Activated naive CD8-positive, alpha-beta T cell treated with anti-CD3 and anti-CD28 coated beads, Interleukin-2, amount 50 U/mL, for 16 hours (primary cell): ENCODE results near the gene C1GALT1.
"Not testable (repeated sequence)": the region's sequence is repeated elsewhere in the genome, so short reads cannot be mapped to it uniquely, and the experiment has no call there.

Experiments used
- DNase-seq: peaks from one replicate; pipeline ENCODE4 v3.0.0-alpha.2; 2020; ENCODE audit warnings: low read depth, low spot score

C1GALT1 gene

DNA sequence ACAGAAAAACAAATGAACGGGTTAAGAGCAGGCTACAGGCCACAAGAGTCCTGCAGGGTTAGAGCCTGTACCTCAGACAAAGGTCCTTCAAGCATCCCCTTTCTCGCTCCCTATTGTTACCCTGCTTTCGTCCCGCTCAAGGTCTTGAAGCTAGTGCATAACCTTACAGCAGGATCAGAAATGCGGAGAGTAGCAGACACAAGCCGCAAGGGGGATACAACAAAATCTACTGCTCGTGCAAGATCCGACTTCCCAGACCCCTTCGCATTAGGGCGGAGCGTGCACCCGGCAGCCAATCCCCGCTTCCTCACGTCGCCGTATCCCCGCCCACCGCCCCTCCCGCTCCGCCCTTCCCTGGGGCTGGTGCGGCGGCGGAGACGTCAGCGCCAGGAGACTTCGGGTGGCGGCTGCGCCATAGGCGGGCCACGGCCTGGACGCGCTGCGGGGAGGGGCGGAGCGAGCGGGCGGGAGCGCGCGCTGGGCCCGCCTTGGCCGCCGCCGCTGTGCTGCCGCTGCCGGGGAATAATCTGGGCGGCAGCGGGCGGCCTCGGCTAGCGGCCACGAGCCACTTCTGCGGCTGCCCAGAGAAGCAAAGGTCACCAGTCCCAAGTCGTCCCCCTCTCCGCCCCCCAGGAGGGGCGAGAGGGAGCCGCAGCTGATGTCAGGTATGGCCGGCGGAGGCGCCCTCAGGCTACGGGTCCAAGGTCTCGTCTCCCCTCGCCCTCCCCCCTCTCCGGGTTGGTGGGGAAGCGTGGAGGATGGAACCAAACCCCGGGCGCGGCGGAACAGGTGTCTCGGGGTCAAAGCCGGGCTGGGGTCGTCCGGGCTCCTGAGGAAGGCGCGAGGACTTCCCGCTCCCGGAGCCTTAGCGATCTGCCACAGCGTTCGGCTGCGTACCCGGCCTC lies at the start of gene C1GALT1:
TSS of gene C1GALT1 (plus strand) at position 389 of the 905 bp plus-strand sequence. CDS start 51,776 bp downstream, outside the sequence.
- peak; percentile 96 for DNase-seq

DNA sequence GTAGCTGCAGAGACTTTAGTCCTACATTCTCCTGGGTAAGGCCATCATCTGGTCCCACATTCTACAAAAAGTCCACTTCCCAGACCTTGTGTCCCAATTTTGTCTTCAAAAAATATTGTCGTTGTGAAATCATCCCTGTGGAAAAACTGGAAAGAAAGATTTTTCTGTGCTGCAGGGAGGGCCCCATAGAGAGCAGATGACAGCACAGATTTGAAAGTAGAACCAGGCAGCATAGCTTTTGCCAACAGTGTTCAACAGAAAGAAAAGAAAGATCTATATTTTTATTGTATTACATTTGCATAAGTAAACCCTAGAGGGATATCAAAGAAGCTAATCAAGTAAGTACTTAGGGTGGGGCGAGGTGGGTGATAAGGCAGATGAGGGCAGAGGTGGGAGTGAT lies 48.3 kb upstream of the C1GALT1 start:
- DNase-seq = no peak

DNA sequence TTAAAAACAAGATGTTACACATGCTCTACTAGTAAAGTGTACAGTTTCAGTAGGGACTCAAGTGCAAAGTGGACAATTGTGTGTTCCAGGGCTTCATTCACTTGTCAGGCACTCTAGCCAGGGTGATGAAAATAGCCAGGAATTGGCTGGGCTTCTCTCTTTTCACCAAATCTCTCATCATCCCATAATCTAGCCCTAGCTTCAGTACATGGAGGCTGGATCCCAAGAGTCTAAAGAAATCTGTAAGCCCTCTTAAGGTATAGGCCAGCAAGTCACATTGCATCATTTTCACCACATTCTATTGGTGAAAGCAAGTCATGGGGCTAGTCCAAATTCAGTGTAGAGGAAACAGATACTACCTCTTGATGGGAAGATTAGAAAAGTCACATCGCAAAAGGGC lies 47.3 kb upstream of the C1GALT1 start:
- DNase-seq = no peak

DNA sequence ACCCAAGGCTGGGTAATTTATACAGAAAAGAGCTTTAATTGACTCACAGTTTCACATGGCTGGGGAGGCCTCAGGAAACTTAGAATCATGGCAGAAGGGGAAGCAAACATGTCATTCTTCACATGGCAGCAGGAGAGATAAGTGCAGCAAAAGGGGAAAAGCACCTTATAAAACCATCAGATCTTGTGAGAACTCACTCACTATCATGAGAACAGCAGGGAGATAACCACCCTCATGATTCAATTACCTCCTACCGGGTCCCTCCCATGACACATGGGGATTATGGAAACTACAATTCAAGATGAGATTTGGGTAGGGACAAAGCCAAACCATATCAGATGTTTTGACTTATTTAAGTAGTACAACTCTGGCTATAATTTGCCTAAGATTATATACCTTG lies 46.4 kb upstream of the C1GALT1 start:
- not testable (repeated sequence) for DNase-seq

DNA sequence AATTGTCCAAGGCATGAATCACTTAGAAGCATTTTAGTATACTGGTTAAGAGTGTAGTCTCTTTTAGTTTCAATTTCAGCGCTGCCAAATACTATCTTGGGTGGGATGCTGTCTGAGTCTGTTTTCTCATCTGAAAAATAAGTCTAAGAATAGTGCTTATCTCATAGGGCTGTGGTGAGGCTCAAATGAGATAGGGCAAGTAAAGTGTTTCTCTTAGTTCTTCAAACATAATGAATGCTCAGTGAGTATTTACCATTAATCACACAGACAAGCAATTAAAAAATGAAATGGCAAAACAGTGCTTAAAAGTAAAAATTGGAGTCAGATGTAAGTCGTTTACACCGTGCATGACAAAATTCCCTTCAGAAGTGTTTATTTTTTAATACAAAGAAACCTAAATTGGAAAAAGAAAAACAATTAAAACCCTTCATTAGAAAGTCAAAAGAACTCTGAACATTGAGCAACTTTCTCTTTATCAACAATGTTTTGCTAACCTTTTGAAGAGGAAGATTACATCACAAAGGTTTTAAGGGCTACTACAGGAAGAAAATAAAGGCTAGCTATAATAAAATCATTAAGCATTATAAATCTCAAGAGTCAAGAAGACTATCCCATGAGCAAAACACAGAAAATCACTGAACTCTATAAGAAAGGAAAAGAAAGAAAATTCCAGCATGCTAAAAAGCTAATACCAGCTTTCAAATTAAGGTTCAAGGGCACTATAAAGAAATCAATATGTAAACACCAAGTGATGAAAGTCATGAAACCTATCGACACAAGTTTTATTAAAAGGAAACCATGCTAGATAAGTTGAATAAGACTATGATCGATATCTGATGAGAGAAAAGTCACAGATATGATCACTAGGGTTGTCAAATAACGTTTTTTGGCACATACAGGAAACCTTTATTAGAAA lies 45.6 kb upstream of the C1GALT1 start:
- DNase-seq = no peak

DNA sequence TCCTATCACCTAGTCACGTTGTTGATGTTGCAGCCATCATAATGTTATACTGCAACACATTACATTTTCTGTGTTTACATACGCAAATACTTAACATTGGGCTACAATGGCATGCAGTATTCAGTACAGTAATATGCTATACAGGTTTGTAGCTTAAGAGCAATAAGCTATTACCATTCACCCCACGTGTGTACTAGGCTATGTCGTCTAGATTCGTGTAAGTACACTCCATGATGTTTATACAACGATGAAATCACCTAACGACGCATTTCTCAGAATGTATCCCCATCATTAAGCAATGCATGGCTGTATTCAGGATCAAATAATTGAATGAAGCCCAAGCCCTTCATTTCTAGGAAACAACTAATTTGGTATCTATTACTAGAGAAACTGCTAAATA lies 43.4 kb upstream of the C1GALT1 start:
- DNase-seq = no peak

DNA sequence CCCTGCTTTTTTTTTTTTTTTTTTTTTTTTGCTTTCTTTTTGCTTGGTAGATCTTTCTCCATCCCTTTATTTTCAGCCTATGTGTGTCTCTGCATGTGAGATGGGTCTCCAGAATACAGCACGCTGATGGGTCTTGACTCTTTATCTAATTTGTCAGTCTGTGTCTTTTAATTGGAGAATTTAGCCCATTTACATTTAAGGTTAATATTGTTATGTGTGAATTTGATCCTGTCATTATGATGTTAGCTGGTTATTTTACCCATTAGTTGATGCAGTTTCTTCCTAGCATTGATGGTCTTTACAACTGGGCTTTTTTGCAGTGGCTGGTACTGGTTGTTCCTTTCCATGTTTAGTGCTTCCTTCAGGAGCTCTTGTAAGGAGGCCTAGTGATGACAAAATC lies 38.9 kb upstream of the C1GALT1 start:
- not testable (repeated sequence) for DNase-seq

DNA sequence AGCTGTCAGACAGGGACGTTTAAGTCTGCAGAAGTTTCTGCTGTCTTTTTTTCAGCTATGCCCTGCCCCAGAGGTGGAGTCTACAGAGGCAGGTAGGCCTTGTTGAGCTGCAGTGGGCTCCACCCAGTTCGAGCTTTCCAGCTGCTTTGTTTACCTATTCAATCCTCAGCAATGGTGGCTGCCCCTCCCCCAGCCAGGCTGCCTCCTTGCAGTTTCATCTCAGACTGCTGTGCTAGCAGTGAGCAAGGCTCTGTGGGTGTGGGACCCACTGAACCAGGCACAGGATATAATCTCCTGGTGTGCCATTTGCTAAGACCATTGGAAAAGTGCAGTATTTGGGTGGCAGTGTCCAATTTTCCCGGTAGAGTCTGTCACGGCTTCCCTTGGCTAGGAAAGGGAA lies 37.2 kb upstream of the C1GALT1 start:
- DNase-seq = not testable (repeated sequence)

DNA sequence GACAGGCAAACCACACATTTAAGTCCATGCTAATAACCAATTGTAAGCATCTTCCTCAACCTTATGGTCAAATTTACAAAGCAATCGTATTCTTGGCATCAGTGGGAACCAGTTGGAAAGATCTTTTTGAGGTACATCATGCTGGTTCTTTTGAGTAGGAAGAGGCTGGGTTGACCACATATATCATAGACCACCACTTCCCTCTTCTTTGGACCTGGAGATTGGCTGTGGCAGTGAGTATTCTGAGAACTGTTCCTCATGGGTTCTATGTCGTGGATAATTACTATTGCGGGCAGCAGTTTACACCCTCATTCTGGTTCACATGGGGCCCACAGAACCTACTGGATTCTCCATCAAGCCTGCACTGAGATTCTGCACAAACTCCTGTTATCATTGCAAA lies 35.5 kb upstream of the C1GALT1 start:
- no peak for DNase-seq

DNA sequence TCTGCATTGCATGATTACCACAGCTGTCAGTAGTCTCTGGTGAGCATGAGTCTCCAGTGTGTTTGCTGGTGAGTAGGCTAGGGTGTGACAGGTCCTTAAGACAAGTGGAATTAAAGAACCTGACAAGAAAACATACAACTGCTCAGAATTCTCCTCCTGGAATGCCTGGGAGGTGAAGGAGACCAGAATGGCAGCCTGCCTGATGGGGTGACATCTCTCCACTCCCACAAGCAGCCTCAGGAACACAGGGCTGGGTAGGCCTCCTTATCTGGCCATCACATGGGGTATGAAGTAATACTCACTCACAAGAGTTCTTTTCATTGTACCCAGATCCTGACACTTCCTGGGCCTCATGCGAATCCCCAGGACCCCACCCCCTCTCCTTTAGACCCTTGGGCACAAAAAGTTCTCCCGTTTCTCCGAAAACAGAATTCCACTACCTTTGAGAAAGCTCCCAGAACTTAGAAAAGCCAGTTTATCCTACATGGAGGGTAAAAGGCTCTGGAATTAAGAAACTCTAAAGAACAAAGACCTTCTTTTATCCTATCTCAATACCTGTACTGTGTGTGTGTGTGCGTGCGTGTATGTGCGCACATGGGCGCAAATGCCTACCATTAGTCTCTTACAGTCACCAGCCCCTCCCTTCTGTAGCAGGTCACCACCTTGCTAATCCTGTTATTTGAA lies 33.4 kb upstream of the C1GALT1 start:
- DNase-seq = no peak

DNA sequence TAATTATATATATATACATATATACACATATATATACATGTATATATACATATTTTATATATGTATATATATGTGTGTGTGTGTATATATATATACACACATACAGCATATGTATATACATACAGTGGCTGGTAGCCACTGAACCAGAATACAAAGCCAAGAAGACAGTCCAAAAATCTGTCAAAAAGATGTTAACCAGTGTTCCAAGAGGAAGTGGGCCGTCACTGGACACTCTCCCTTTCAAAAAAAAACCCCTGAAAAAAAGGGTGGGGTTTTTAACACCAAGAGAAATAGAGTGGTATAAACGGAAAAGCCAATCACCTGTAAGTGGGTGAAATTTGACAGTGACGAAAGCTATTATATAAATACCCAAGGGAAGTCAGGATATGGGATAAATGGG lies 31.1 kb upstream of the C1GALT1 start:
- no peak for DNase-seq

DNA sequence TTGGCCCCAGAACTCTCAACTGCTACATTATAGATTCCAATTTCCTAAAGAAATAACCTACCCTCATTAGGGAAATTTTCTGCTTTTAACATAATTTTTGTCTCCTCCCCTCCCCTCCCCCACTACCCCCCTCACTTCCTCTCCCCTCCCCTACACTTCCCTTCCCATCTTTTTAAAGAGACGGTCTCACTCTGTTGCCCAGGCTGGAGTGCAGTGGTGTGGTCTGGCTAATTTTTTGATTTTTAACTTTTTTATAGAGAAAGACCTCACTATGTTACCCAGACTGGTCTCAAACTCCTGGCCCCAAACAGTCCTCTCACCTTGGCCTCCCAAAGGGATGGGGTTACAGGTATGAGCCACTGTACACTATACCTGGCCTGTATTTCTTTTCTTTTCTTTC lies 30.5 kb upstream of the C1GALT1 start:
- DNase-seq = no peak

DNA sequence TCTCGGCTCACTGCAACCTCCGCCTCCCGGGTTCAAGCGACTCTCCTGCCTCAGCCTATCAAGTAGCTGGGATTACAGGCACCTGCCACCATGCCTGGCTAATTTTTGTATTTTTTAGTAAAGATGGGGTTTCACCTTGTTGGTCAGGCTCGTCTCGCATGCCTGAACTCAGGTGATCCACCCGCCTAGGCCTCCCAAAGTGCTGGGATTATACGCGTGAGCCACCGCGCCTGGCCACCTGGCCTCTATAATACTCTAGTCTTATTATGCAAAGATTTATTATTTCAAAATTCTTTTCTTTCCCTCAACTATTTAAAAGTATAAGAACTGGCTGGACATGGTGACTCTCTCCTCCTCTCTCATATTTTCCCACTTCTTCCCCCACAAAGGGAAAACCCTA lies 30.0 kb upstream of the C1GALT1 start:
- no peak for DNase-seq

DNA sequence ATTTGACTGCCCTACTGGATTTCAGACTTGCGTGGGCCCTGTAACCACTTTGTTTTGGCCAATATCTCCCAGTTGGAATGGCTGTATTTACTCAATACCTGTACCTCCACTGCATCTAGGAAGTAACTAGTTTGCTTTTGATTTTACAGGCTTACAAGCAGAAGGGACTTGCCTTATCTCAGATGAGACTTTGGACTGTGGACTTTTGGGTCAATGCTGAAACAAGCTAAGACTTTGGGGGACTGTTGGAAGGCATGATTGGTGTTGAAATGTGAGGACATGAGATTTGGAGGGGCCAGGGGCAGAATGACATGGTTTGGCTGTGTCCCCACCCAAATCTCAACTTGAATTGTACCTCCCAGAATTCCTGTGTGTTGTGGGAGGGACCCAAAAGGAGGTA lies 28.0 kb upstream of the C1GALT1 start:
- DNase-seq = not testable (repeated sequence)

DNA sequence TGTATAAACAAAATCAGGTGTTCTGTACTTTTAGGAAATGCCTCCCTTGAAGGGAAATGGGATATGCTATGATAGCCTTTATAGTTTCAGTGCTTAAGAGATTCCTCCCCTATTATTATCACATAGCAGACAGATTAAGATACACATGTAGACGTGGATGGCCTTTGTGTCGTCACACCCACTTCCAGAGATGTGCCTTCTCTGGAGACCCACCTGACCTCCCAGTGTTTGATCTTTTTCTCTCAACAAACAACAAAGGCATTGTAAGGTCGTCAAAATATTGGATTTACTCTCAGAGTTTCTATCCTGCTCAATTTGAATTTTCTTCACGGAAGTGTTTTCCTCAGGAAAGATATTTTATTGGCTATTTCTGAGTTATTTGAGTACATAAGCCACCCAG lies 25.7 kb upstream of the C1GALT1 start:
- no peak for DNase-seq

DNA sequence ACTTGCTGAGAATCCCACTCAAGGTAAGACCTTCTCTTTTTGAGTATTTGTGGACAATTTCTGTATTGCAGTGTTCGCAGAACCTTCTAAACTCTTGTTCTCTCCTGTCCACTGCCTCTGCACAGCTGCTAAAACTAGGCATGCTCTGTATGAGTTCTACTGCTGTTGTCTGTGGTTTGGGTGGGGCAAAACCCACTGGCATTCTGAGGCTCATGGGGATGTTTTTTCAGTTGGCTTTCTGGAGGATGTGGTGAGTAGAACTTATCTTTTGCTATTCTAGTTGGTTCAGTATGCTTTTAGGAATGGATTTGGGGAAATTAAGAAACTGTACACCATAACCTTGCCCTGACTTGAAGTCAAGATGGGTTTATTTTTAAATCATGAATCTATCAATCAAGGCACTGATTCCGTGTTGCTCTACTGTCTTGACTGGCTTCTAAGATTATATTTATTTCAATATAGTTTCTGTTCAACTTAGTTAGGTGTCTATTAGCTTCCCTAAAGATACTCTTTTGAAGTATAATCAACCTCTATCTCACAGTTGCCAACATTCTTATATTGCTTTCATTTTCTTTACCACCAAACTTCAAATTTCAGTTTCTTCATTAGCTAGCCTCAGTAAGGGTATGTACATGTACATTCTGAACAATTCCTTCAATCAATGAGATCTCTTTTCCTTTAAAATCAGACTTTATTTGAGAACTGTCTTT lies 25.0 kb upstream of the C1GALT1 start:
- DNase-seq = no peak

DNA sequence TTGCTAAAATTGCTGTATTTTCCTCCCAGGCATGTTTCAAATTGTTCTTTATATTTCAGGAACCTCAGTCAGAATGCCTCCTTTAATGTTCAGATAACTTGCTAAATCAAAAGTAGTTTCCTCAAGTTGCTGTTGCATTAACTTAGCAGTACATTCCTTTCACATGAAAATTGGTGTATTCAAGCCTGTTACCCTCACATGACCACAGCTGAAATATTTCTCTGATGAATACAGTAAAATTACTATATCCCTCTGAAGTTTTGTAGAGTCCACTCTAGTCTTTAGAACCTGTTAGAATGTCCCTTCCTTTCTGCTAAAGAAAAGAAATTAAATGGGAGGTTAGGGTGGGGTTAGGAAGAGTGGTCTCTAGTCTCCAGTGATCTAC lies 24.5 kb upstream of the C1GALT1 start:
- no peak for DNase-seq

DNA sequence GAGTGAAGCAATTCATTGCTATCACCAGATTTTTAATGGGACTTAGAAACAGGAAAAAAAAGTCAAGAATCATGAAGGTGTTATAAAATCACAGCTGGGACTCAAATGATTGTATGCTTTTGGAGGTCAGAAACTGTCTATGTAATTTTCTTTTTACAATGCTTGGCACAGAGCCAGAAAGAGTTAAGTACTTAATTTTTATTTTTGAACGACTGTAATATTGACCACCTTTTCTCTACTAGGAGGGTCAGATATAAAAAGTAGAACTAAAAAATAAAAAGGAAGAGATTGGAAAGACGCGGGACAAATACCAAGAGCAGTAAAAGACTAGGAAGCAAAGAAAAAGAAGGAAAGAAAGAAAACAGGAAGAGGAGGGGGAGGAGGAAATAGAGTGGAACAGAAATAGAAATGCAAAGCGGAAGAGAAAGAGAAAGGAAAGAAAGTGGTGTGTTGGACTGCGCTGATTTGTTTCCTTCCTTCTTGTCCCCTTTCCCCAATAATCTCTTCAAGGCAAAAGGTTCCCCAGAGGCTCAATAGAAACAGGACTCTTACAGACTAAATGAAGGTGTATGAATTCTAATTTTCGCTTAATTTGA lies 23.2 kb upstream of the C1GALT1 start:
- no peak for DNase-seq

DNA sequence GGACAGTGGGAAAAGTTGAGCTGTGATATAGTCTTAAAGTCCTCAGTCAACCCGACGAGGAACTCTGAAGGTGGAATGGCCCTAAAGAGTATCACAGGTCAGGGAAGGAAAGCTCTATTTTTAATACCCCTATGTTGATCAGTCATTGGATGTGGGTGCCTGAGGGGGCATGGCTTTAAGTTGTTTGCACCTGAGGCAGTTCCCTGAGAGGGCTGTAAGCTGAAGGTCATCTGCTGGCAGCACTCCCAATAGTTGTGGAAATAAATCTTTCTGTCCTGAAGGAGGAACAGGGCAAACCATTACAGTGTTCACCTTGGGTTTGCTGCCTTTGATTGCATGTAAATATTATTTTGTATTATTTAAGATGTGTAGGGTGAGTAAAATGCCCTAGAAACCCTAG lies 17.8 kb upstream of the C1GALT1 start:
- DNase-seq = no peak

DNA sequence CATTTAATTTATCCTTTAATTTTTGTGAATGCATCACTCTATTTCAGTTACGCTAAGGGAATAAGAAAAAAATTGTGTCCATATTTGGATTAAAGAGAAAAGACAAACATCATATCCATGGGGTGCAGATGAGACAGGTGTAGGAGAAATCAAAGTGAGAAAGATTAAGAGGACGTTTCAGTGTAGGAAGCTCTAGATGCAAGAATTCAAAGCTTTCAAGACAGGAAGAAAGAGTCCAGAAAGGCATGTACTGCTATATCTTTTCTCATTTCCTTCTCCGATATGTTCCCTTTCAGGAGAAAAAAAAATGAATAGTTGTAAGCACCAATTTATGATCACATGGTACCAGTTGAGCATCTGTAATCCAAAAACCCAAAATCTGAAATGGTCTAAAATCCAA lies 17.0 kb upstream of the C1GALT1 start:
- no peak for DNase-seq

DNA sequence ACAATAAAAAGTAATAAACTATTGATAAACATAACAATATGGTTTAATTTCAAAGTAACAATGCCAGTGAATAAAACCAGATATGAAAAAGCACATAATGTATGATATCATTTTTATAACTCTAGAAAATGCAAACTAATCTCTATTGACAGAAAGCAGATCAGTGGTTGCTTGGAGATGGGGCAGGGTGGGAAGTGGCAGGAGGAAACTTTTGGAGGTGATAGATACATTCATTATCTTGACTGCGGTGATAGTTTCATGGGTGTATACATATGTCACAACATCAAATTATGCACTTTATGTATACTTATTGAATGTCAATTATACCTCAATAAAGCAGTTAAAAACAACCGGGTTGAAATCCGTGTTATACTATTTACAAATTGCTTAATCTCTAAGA lies 16.0 kb upstream of the C1GALT1 start:
- DNase-seq = no peak
